Lung (tissue), 12 donors: ENCODE measurements around the gene PGR. TPM values are rescaled to one million over a fixed set of nuclear protein-coding genes. Genes with fewer than 3 reads are reported as not detected.

ENCODE experiments used
- ATAC-seq: fragments of 200-7000 bp; cut with Tn5 transposase; one replicate; pipeline ENCODE4 v1.9.1; 2020; ENCODE audit warnings: moderate number of reproducible peaks; ENCODE audit not compliant: insufficient read depth, low FRiP score
- DNase-seq, 3 donors: peaks; one replicate each; pipeline ENCODE4 v3.0.0-alpha.2; 2013 to 2017
- H3K27ac ChIP-seq, 2 donors: one replicate each; pipeline ENCODE4 v1.5.1; 2013; ENCODE audit warnings: mild to moderate bottlenecking in 2 of 2, moderate library complexity in 2 of 2, control low read depth in 1 of 2, inconsistent platforms in 1 of 2, low read depth in 1 of 2, low read length in 1 of 2
- H3K27me3 ChIP-seq, 3 donors: one replicate each; pipeline ENCODE4 v1.5.1; 2013; ENCODE audit warnings: low read length in 2 of 3; ENCODE audit not compliant: control insufficient read depth in 3 of 3, insufficient read depth in 3 of 3
- H3K36me3 ChIP-seq, 4 donors: one replicate each; pipeline ENCODE4 v1.5.1; 2013; ENCODE audit warnings: low read length in 4 of 4, mild to moderate bottlenecking in 1 of 4, moderate library complexity in 1 of 4; ENCODE audit not compliant: control insufficient read depth in 4 of 4, insufficient read depth in 4 of 4
- H3K4me1 ChIP-seq, 5 donors: one replicate each; pipeline ENCODE4 v1.5.1; 2013; ENCODE audit warnings: low read length in 5 of 5, mild to moderate bottlenecking in 2 of 5, moderate library complexity in 1 of 5; ENCODE audit not compliant: control insufficient read depth in 5 of 5, insufficient read depth in 5 of 5
- H3K4me3 ChIP-seq: one replicate; pipeline ENCODE4 v1.5.1; 2013; ENCODE audit warnings: mild to moderate bottlenecking, control low read depth, moderate library complexity
- H3K9ac ChIP-seq, 2 donors: one replicate each; pipeline ENCODE4 v1.5.1; 2013; ENCODE audit warnings: low read length in 2 of 2, control low read depth in 1 of 2; ENCODE audit not compliant: insufficient read depth in 1 of 2
- H3K9me3 ChIP-seq, 4 donors: one replicate each; pipeline ENCODE4 v1.5.1; 2013; ENCODE audit warnings: low read length in 3 of 4, mild to moderate bottlenecking in 1 of 4, moderate library complexity in 1 of 4; ENCODE audit not compliant: control insufficient read depth in 4 of 4, insufficient read depth in 3 of 4
- WGBS, 2 donors: extraction: QIAGEN DNeasy Blood & Tissue Kit; methylation state at CpG; one replicate each; pipeline ENCODE4 v1.1.7; 2013; 5-methylcytosine and 5-hydroxymethylcytosine counted together
- polyA plus RNA-seq, 2 donors: library from polyadenylated mRNA; stranded (reverse); fragments of 200-250 nt; gene quantifications; one replicate each; pipeline ENCODE4 v1.2.1, GENCODE V29; 2013
- total RNA-seq, 2 donors: library from RNA; depleted of rRNA in 1 of 2; stranded (reverse); fragments of >200 nt in 1 of 2; gene quantifications; one replicate each; pipeline ENCODE4 v1.2.1, GENCODE V29; 2014 to 2021
- TF ChIP-seq, protein P1 (sequence below): IDR thresholded peaks from 2 replicates; pipeline ENCODE4 v1.5.1; 2012; ENCODE audit warnings: mild to moderate bottlenecking; ENCODE audit errors: control extremely low read depth, extremely low read depth
- donor health status: control.
- donor health status: control.
- donor health status: Bipolar disorder and iron deficiency.
- donor health status: healthy.
- donor health status: DM: yes; HTN: yes; CAD: no.

PGR gene
- total and polyA plus RNA-seq, 4 donors = 0.16 to 8.8 (median 1.3) TPM

DNA sequence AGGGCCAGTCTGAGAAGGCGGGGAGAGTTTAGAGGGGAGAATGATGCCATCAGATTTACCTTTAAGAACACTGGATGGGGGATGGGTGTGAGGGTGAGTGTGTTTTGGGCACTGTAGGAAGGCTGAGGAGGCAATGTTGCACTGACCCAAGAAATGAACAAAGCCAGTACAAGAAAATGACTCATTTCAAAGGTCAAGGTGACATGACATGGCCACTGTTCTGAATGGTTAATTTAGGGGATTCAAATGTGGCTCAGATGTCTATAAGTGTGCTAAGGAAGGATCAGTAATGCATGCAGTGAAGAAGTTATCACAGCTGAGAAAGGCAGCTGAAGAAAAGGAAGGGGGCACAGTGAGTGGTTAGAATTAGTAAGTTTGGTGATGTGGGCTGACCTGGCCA is 129.9 kb downstream of the PGR start:
- ATAC-seq (no peak), DNase-seq (no peak)
- Histone ChIP-seq H3K4me1 (no peaks in the 10 kb centered on the region), H3K36me3 (no peaks in the 10 kb centered on the region), H3K27me3 (no peaks in the 10 kb centered on the region), H3K9ac (no peak overlapping the region), H3K4me3 (no peak overlapping the region), H3K27ac (no peak overlapping the region), H3K9me3 (no peaks in the 10 kb centered on the region)
- TF ChIP-seq, protein P1, sequence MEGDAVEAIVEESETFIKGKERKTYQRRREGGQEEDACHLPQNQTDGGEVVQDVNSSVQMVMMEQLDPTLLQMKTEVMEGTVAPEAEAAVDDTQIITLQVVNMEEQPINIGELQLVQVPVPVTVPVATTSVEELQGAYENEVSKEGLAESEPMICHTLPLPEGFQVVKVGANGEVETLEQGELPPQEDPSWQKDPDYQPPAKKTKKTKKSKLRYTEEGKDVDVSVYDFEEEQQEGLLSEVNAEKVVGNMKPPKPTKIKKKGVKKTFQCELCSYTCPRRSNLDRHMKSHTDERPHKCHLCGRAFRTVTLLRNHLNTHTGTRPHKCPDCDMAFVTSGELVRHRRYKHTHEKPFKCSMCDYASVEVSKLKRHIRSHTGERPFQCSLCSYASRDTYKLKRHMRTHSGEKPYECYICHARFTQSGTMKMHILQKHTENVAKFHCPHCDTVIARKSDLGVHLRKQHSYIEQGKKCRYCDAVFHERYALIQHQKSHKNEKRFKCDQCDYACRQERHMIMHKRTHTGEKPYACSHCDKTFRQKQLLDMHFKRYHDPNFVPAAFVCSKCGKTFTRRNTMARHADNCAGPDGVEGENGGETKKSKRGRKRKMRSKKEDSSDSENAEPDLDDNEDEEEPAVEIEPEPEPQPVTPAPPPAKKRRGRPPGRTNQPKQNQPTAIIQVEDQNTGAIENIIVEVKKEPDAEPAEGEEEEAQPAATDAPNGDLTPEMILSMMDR = no peak
- WGBS, 2 donors = 88 to 100% methylated on average over 1 of the region's 1 CpG

DNA sequence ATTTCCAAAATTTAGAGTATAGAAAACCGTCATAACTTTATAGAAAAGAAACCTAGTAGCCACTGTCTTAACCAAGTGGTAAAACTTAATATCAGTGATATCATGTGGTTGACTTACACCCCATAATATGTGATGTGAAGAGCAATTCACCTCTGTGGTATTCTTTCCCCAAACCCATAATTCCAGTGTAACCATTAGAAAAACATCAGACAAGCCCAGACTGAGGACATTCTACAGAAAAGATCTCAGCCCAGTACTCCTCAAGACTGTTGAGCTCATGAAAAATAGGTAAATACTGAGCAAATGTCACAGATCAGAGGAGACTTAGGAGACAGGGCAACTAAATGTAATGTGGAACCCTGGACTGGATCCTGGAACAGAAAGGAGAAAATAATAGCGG is 134.6 kb downstream of the PGR start:
- ATAC-seq = no peak
- H3K4me3 ChIP-seq = no peak overlapping the region
- H3K4me1 ChIP-seq = peaks cover 0 to 5% (median 0%) of the 10 kb centered on the region in 5 donors
- H3K36me3 ChIP-seq = peaks cover 0 to 3% (median 0%) of the 10 kb centered on the region in 4 donors
- H3K9ac ChIP-seq = no peak overlapping the region
- no peak for DNase-seq
- no peaks in the 10 kb centered on the region for H3K9me3 ChIP-seq
- no peak overlapping the region for H3K27ac ChIP-seq
- 95 to 96% methylated on average over 2 of the region's 2 CpGs for WGBS, 2 donors
- no peaks in the 10 kb centered on the region for H3K27me3 ChIP-seq
- TF ChIP-seq, protein P1 = no peak

DNA sequence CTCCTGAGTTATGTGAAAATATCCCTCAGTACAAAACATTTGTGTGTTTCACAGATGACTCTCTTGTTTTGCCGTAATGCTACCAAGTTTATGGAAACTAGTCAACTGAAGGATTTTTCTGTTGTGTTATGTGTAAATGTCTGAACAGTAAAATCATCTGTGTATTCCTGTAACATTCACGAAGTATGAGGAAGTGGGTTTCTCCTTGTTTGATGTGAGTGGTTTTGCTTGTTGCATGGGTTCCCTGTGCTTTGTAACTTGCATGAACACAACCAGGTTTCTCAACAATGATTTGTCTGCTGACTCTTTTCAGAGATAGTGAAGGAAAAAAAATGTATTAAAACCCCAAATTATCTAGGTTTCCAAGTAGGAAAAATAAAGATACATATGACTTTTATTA is 138.1 kb downstream of the PGR start:
- Histone ChIP-seq H3K4me3 (no peak overlapping the region), H3K4me1 (peaks cover 0 to 5% (median 0%) of the 10 kb centered on the region in 5 donors), H3K9me3 (no peaks in the 10 kb centered on the region), H3K36me3 (peaks cover 0 to 6% (median 0%) of the 10 kb centered on the region in 4 donors), H3K27ac (no peak overlapping the region), H3K9ac (no peak overlapping the region), H3K27me3 (no peaks in the 10 kb centered on the region)
- 57 to 58% methylated on average over 2 of the region's 2 CpGs for WGBS, 2 donors
- TF ChIP-seq, protein P1 = no peak
- DNase-seq (no peak), ATAC-seq (no peak)

DNA sequence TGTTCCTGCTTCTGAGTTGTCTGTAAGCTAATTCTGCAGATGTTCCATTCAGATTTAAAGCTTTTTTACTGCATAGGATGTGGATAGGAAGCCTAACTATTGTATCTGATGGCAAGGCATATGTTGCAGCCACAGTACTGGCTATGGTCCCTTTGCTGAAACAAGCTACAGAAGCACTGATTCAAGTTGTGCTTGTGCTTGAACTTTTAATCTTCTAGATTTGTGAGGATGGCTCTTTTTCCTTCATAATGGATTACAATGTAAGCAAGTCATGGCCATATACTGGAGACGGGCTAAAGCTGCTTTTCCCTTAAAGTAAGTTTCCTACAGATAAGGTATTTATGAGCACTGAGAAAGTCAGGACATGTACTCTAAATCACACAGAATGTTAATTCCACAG is 138.7 kb downstream of the PGR start:
- 89 to 94% methylated on average over 1 of the region's 1 CpG for WGBS, 2 donors
- TF ChIP-seq, protein P1 = no peak

More for the DNA sequence above, 138.7 kb downstream of the PGR start:
- no peak overlapping the region for H3K9ac ChIP-seq
- no peak overlapping the region for H3K4me3 ChIP-seq
- peaks cover 0 to 9% (median 0%) of the 10 kb centered on the region in 4 donors for H3K36me3 ChIP-seq
- peaks cover 0 to 5% (median 0%) of the 10 kb centered on the region in 5 donors for H3K4me1 ChIP-seq
- H3K27ac ChIP-seq = no peak overlapping the region
- ATAC-seq (no peak), DNase-seq (no peak)
- no peaks in the 10 kb centered on the region for H3K27me3 ChIP-seq
- no peaks in the 10 kb centered on the region for H3K9me3 ChIP-seq
